HCT116 (cell line): ENCODE data around the gene PWWP2B. TPM values are rescaled to one million over a fixed set of nuclear protein-coding genes. Genes with fewer than 3 reads are reported as not detected.

Experiments used
- ATAC-seq: fragments of 200-7000 bp; cut with Tn5 transposase; 2 replicates; pipeline ENCODE4 v1.9.1; 2020; ENCODE audit warnings: mild to moderate bottlenecking, moderate library complexity
- BruUV-seq: library from RNA; stranded (reverse); fragments of 400-500 nt; replicated peaks from 2 replicates; lab custom pipeline; 2021; lab: Mats Ljungman, UMichigan
- CTCF ChIA-PET: fragments of 300-600 bp; sonication (Branson Sonifier 250); formaldehyde crosslinking; loops from one replicate; lab custom pipeline; 2021; ENCODE audit warnings: antibody characterized with exemption; lab: Charles Lee
- POLR2A ChIA-PET: fragments of 300-600, 350-600 bp; sonication (Branson Sonifier 250); formaldehyde crosslinking; loops from one replicate; lab custom pipeline; 2021; ENCODE audit warnings: antibody characterized with exemption; lab: Charles Lee
- RAD21 ChIA-PET, 2 experiments: fragments of 300-600 bp; sonication (Branson Sonifier 250); formaldehyde crosslinking; loops; one replicate each; lab custom pipeline; 2023; ENCODE audit warnings: low total read pairs in 2 of 2; ENCODE audit not compliant: uncharacterized antibody in 2 of 2, unreplicated experiment in 2 of 2, low non-redundant PET in 1 of 2; lab: Charles Lee
- DNase-seq: peaks from one replicate; pipeline ENCODE4 v3.0.0-alpha.2; 2010; ENCODE audit warnings: low read depth, low spot score
- H2AFZ ChIP-seq: fragments of 200-600 bp; shearing (Covaris generic), sonication (generic); 2 replicates; pipeline ENCODE4 v1.6.1; 2017; ENCODE audit warnings: low read depth, mixed run types, mixed read lengths, antibody characterized with exemption, low read length; ENCODE audit not compliant: poor library complexity, severe bottlenecking
- H3K27ac ChIP-seq: 2 replicates; pipeline ENCODE4 v1.5.1; 2012; ENCODE audit warnings: low read depth, low read length
- H3K27me3 ChIP-seq: fragments of 200-600 bp; sonication (generic); 2 replicates; pipeline ENCODE4 v1.6.1; 2016; ENCODE audit warnings: mixed run types, low read length, mixed read lengths; ENCODE audit not compliant: insufficient read depth
- H3K36me3 ChIP-seq, 2 experiments: fragments of 200-500 bp in 1 of 2; fragments of 200-600 bp in 1 of 2; sonication (Bioruptor generic) in 1 of 2; sonication (generic) in 1 of 2; 2 replicates each; pipeline versions ENCODE4 v1.5.1 to v1.6.1; 2014 to 2016; ENCODE audit warnings: low read length in 2 of 2, inconsistent platforms in 1 of 2, mixed read lengths in 1 of 2, mixed run types in 1 of 2; ENCODE audit not compliant: insufficient read depth in 2 of 2, control insufficient read depth in 1 of 2
- H3K4me1 ChIP-seq, 2 experiments: fragments of 200-600 bp in 1 of 2; sonication (generic) in 1 of 2; 2 replicates each; pipeline versions ENCODE4 v1.5.1 to v1.6.1; 2012 to 2017; ENCODE audit warnings: low read length in 2 of 2, inconsistent platforms in 1 of 2, mild to moderate bottlenecking in 1 of 2, mixed read lengths in 1 of 2, mixed run types in 1 of 2, moderate library complexity in 1 of 2; ENCODE audit not compliant: insufficient read depth in 2 of 2, control insufficient read depth in 1 of 2
- H3K4me2 ChIP-seq: fragments of 200-600 bp; sonication (generic); 2 replicates; pipeline ENCODE4 v1.6.1; 2017; ENCODE audit warnings: mixed run types, low read length, mixed read lengths
- H3K4me3 ChIP-seq, 2 experiments: fragments of 200-600 bp in 1 of 2; sonication (generic) in 1 of 2; replicated peaks in 1 of 2; 2 replicates each; pipeline ENCODE4 v1.5.1; 2011 to 2016; ENCODE audit warnings: low read length in 2 of 2, control low read depth in 1 of 2, low read depth in 1 of 2, mild to moderate bottlenecking in 1 of 2, mixed read lengths in 1 of 2, mixed run types in 1 of 2
- H3K79me2 ChIP-seq: fragments of 200-600 bp; sonication (generic); 2 replicates; pipeline ENCODE4 v1.6.1; 2017; ENCODE audit warnings: mild to moderate bottlenecking, mixed run types, low read length, moderate library complexity, mixed read lengths; ENCODE audit not compliant: insufficient read depth
- H3K9ac ChIP-seq: fragments of 200-600 bp; sonication (generic); 2 replicates; pipeline ENCODE4 v1.6.1; 2016; ENCODE audit warnings: low read length, mixed read lengths
- H3K9me2 ChIP-seq: fragments of 200-600 bp; sonication (generic), shearing (Covaris generic); 2 replicates; pipeline ENCODE4 v1.6.1; 2017; ENCODE audit warnings: mixed run types, mild to moderate bottlenecking, moderate library complexity; ENCODE audit not compliant: insufficient read depth
- H3K9me3 ChIP-seq, 2 experiments: fragments of 200-500 bp in 1 of 2; fragments of 200-600 bp in 1 of 2; sonication (Bioruptor generic) in 1 of 2; sonication (generic) in 1 of 2; 2 replicates each; pipeline ENCODE4 v1.6.1; 2014 to 2017; ENCODE audit warnings: low read length in 2 of 2, mixed read lengths in 2 of 2, inconsistent platforms in 1 of 2, low read depth in 1 of 2, mild to moderate bottlenecking in 1 of 2, mixed run types in 1 of 2, moderate library complexity in 1 of 2; ENCODE audit not compliant: control insufficient read depth in 1 of 2, insufficient read depth in 1 of 2
- H4K20me1 ChIP-seq: fragments of 200-600 bp; sonication (generic), shearing (Covaris generic); 2 replicates; pipeline ENCODE4 v1.6.1; 2017; ENCODE audit warnings: mixed run types, mild to moderate bottlenecking, moderate library complexity; ENCODE audit not compliant: insufficient read depth
- CBX3 ChIP-seq: IDR thresholded peaks from 2 replicates; pipeline ENCODE4 v1.6.1; 2012; ENCODE audit warnings: low read depth
- EGR1 ChIP-seq: IDR thresholded peaks from 2 replicates; pipeline ENCODE4 v1.6.1; 2012; ENCODE audit warnings: low read depth
- ELF1 ChIP-seq: IDR thresholded peaks from 2 replicates; pipeline ENCODE4 v1.6.1; 2012; ENCODE audit warnings: low read depth, borderline replicate concordance
- EZH2 ChIP-seq: fragments of 200-600 bp; sonication (generic); IDR thresholded peaks from 2 replicates; pipeline ENCODE4 v1.6.1; 2017; ENCODE audit warnings: antibody characterized with exemption, mixed run types
- EZH2phosphoT487 ChIP-seq: fragments of 200-600 bp; IDR thresholded peaks from 2 replicates; pipeline ENCODE4 v1.6.1; 2018; ENCODE audit warnings: antibody characterized with exemption, borderline replicate concordance
- FOSL1 ChIP-seq: IDR thresholded peaks from 2 replicates; pipeline ENCODE4 v1.6.1; 2012; ENCODE audit warnings: low read depth
- JUND ChIP-seq: IDR thresholded peaks from 2 replicates; pipeline ENCODE4 v1.6.1; 2012
- POLR2A ChIP-seq: IDR thresholded peaks from 2 replicates; pipeline ENCODE4 v1.7.0; 2011; ENCODE audit warnings: borderline replicate concordance; ENCODE audit not compliant: insufficient read depth, insufficient read length; ENCODE audit errors: extremely low read depth
- POLR2AphosphoS5 ChIP-seq: IDR thresholded peaks from 2 replicates; pipeline ENCODE4 v1.6.1; 2011; ENCODE audit warnings: mild to moderate bottlenecking, low read depth, low read length, moderate library complexity
- RAD21 ChIP-seq: IDR thresholded peaks from 2 replicates; pipeline ENCODE4 v1.6.1; 2012; ENCODE audit warnings: low read depth, mild to moderate bottlenecking
- SIN3A ChIP-seq: IDR thresholded peaks from 2 replicates; pipeline ENCODE4 v1.6.1; 2012; ENCODE audit warnings: low read depth
- SP1 ChIP-seq: IDR thresholded peaks from 2 replicates; pipeline ENCODE4 v1.6.1; 2012; ENCODE audit warnings: low read depth
- SRF ChIP-seq: IDR thresholded peaks from 2 replicates; pipeline ENCODE4 v1.6.1; 2012; ENCODE audit warnings: low read depth
- TCF7L2 ChIP-seq: IDR thresholded peaks from 2 replicates; pipeline ENCODE4 v1.7.0; 2011; ENCODE audit warnings: borderline replicate concordance, inconsistent platforms; ENCODE audit not compliant: insufficient read depth, insufficient read length; ENCODE audit errors: extremely low read depth
- YY1 ChIP-seq: IDR thresholded peaks from 2 replicates; pipeline ENCODE4 v1.6.1; 2011; ENCODE audit warnings: low read length, low read depth, moderate library complexity, mild to moderate bottlenecking; ENCODE audit not compliant: insufficient replicate concordance; ENCODE audit errors: extremely low read depth
- ZFX ChIP-seq: fragments of 450-650 bp; IDR thresholded peaks from 2 replicates; pipeline ENCODE4 v1.6.1; 2017
- ZNF274 ChIP-seq: fragments of 200-500 bp; sonication (Bioruptor generic); IDR thresholded peaks from 2 replicates; pipeline ENCODE4 v1.6.1; 2014; ENCODE audit warnings: mild to moderate bottlenecking, low read depth, low read length, inconsistent platforms
- intact Hi-C: fragments of 100-400 bp; cut with micrococcal nuclease; formaldehyde crosslinking; loops from 2 replicates; pipeline ENCODE4 v1.10.0; 2022
- total RNA-seq: library from RNA; stranded (reverse); gene quantifications from one replicate; pipeline ENCODE4 v1.2.1, GENCODE V29; 2021; ENCODE audit not compliant: unreplicated experiment
- TF ChIP-seq, protein P1 (sequence below): IDR thresholded peaks from 2 replicates; pipeline ENCODE4 v1.6.1; 2011; ENCODE audit warnings: mild to moderate bottlenecking, low read length, moderate library complexity; ENCODE audit not compliant: insufficient replicate concordance; ENCODE audit errors: extremely low read depth

The PWWP2B gene
- total RNA-seq, 1 experiment from 2014 or later: 13.9 TPM

DNA sequence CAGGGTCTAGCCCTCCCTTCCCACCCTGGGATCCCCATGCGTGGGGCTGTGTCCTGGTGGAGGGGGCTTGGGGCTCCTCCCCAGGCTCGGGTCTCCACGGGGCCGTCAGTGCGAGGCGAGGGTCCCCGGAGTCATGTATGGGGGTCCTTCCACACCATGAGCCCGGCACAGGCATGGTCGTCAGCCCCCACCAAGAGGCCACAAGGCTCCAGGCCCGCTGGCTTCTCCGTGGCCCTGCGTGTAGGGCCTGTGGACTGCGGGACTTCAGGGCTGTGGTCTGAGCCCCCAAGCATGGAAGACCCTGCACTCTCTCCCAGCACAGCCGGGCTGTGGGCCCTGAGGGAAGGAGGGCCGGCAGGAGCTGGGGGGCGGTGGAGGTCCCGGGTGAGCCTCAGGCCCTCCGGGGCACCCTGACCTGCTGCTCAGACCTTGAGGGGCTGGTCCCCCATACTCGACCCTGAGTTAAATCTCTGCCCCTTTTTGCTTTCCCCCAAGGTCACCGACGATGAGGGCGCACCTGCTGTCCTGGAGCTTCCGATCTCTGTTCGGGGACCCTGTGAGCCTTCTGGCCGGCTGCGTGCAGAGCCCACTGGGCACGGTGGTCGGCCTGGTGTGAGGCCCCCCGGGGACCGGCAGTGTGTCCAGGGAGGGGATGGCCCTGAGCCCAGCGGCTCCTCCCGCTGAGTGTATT lies 19.7 kb downstream of the PWWP2B start:
- BruUV-seq: no TSS peak
- Histone ChIP-seq H3K27me3 (no peaks in the 10 kb centered on the region), H3K9ac (no peak overlapping the region), H3K9me2 (no peaks in the 10 kb centered on the region), H3K4me1 (peaks cover 24 to 38% of the 10 kb centered on the region in 2 experiments), H2AFZ (no peak overlapping the region), H3K4me3 (no peak overlapping the region), H3K79me2 (peaks cover 12% of the 10 kb centered on the region; the same call in 1 of the 2 replicates), H3K4me2 (no peak overlapping the region), H4K20me1 (no peaks in the 10 kb centered on the region), H3K36me3 (peaks cover 0 to 6% of the 10 kb centered on the region in 2 experiments; a peak in 1 of 4 replicates), H3K9me3 (no peaks in the 10 kb centered on the region), H3K27ac (no peak overlapping the region; the same call in 1 of the 2 replicates)
- no peak for DNase-seq
- ATAC-seq: no peak
- intact Hi-C loops: no loop called here
- CTCF ChIA-PET: no interaction called here
- TF ChIP-seq EZH2phosphoT487 (no peak), YY1 (no peak), POLR2AphosphoS5 (no peak), SP1 (no peak), ZFX (no peak), ZNF274 (no peak), CBX3 (no peak), JUND (no peak), EZH2 (no peak), RAD21 (no peak), POLR2A (no peak), SRF (no peak), ELF1 (no peak), TCF7L2 (no peak), EGR1 (no peak), SIN3A (no peak), FOSL1 (no peak)
- TF ChIP-seq, protein P1, sequence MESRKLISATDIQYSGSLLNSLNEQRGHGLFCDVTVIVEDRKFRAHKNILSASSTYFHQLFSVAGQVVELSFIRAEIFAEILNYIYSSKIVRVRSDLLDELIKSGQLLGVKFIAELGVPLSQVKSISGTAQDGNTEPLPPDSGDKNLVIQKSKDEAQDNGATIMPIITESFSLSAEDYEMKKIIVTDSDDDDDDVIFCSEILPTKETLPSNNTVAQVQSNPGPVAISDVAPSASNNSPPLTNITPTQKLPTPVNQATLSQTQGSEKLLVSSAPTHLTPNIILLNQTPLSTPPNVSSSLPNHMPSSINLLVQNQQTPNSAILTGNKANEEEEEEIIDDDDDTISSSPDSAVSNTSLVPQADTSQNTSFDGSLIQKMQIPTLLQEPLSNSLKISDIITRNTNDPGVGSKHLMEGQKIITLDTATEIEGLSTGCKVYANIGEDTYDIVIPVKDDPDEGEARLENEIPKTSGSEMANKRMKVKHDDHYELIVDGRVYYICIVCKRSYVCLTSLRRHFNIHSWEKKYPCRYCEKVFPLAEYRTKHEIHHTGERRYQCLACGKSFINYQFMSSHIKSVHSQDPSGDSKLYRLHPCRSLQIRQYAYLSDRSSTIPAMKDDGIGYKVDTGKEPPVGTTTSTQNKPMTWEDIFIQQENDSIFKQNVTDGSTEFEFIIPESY: no peak
- RAD21 ChIA-PET: no interaction called here
- POLR2A ChIA-PET: no interaction called here
